Femur (tissue), 1 donor: ENCODE measurements around the gene STPG1.
"Not testable (repeated sequence)": the region's sequence is repeated elsewhere in the genome, so short reads cannot be mapped to it uniquely, and the experiment has no call there.

ENCODE experiments used
- DNase-seq: peaks from one replicate; pipeline ENCODE4 v3.0.0-alpha.2; 2017

STPG1 gene, protein sequence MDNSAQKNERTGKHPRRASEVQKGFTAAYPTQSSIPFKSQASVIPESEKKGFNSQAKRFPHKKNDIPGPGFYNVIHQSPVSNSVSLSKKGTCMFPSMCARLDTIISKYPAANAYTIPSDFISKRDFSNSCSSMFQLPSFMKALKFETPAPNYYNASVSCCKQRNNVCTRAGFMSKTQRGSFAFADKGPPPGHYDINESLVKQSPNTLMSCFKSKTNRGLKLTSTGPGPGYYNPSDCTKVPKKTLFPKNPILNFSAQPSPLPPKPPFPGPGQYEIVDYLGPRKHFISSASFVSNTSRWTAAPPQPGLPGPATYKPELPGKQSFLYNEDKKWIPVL

DNA sequence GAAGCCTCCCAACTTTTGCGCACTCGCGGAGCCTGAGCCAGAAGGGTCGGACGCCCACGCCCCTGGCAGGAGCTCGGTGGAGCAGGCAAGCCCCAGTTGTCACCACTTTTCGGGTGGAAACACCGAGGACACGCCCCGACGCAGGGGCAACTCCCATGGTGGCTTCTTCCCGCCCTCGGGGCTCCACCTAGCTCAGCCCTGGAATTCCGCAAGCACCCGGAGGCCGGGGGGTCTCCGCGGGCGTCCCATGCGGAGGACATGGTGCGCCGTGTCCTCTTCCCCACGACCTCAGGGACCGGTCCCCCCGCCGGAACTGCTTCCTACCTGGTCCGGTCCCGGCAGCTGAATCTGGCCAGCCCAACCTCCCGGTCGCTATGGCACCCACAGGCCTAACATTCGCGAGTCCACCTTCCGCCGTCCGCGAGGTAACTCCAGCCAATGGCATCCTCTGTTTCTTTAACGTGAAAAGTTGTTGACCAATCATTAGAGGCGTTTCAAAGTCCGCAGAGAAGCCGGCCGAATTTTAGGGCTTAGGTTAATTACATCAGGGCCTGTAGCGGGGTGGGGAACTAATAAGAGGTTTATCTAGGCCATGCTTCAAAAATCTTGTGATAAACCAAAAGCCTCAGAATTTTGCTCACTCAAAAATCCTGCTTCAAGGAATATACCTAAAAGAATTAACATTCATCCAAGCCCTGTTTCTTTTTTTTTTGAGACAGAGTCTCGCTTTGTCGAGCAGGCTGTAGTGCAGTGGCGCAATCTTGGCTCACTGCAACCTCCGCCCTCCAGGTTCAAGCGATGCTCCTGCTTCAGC lies at the start of gene STPG1:
STPG1 (minus strand) TSS at position 433 of the 814 bp plus-strand sequence. CDS start 12,394 bp downstream, outside the sequence.
- peak; percentile 85 for DNase-seq

DNA sequence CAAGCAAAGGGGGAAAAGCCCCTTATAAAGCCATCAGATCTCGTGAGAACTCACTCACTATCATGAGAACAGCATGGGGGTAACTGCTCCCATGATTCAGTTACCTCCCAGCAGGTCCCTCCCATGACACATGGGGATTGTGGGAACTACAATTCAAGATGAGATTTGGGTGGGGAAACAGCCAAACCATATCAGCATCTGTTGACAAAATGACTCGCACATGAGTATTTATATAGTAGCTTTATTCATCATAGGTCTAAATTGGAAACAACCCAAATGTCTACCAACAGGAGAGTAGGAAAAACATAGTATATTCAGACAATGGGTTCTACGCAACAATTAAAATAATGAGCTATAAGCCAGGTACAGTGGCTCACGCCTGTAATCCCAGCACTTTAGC lies 48.5 kb upstream of the STPG1 start:
- DNase-seq: not testable (repeated sequence)

DNA sequence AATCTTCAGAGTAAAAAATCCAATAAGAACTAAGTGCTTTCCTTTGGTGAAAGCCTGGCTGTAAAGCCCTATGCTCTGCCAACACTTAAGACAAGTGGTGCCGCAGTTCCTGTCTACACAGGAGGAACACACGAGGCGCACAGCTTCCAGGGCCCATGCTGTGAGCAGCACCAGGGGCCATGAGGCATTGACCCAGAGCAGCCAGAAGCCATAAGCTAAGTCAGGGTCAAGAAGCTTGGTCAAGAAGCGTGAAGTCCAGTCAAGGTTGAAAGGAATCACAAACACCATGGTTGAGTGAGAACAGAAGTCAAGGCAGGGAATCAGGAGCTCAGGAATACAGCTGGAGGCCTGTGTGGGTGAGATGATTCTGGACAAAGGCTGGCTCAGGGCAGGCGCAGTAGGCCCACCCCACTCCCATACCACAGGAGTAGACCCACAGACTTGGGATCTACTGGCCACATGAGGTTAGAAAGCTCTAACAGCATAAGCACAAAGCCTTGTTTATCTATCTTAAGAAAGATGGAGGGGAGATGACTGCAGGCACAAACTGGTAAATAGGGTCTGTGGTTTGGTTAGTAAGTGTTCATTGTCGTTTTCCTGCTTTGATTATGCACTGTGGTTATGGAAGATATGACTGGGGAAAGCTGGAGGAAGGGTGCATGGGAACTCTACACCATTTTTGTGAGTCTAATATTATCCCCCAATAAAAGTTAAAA lies 46.1 kb upstream of the STPG1 start:
- DNase-seq: no peak

DNA sequence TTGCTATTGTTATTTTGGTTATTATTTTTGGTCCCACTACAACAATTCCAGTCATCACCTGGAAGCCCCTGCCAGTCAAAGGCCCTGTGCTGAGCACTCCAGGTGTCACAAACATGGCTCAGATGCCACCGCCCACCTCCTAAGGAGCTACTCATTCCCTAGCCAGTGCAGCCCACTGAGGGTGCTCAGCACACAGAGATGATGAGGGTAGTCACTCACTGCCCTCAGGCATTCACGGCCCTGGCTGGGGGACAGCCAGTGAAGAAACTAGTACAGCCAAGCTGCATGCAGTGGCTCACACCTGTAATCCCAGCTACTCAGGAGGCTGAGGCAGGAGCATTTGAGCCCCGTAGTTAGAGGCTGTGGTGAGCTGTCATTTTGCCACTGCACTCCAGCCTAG lies 44.3 kb upstream of the STPG1 start:
- DNase-seq: no peak

DNA sequence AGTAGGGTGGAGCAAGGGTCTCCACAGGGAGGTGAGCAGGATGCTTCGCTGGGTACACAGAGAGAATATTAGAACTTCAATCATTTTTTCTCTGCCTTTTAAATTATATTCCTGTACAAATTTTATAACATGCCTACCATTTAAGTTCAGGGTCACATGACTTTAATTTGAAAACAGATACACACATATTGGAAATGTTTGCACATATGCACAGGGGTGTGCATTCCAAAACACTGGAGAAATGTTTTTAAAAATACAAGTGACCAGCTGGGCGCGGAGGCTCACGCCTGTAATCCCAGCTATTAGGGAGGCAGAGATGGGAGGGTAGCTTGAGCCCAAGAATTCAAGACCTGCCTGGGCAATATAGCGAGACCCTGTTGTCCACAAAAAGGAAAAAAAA lies 41.7 kb upstream of the STPG1 start:
- DNase-seq: no peak

DNA sequence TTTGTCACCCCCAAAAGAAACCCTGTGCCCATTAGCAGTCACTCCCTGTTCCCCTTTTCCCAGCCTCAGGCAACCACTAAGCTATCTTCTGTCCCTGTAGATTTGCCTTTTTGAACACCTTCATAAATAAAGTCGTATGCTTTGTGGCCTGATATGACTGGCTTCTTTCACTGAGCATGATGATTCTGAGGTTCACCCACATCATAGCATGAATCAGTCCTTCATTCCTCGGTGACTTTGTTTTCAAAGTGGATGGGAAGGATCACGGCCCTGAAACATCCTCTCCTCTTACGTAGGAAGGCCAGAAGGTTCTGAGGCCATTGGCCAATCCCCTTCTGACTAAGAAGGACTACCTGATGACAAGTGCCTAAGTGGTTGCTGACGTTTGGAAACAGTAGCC lies 41.1 kb upstream of the STPG1 start:
- no peak for DNase-seq

DNA sequence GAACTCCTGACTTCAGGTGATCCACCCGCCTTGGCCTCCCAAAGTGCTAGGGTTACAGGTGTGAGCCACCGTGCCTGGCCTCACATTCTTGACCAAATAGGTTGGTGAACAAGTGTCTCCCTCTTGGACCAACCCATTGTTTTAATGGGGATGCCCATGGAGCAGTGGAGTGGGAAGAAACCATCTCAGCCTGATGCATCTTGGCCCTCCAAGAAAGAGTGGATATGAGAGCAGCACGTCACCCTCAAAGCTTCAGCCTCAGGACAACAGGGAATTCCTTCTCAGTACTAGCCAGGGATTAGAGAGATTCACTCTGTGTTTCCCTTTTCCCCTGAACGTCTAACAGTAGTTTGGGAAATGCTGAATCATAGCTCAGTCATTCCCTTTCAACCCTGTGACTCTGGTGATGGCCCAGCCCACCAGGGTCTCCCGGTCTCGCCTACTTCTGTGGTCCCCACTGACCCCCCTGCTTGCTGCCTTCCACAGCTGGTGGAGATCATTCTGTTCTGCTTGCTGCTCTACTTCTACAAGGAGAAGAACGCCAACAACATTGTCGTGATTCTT lies 39.4 kb upstream of the STPG1 start:
- DNase-seq: no peak

DNA sequence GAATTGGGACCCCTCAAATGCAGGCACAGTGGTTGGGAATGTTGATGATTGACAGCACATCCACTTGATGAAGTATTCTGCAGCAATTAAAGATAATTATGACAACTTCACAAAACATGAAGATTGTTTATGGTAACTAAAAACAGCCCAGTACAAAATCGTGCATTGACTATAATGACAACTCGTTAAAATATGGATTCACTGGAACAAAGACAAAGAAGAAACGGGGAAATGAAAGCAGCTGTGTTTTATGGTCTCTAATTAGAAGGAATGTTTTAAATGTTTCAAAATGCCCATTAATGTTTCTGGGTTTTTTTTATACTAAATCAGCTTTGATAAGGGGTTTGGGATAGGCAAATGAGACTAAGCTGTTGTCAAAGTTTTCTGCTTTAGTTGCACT lies 38.2 kb upstream of the STPG1 start:
- DNase-seq: no peak

DNA sequence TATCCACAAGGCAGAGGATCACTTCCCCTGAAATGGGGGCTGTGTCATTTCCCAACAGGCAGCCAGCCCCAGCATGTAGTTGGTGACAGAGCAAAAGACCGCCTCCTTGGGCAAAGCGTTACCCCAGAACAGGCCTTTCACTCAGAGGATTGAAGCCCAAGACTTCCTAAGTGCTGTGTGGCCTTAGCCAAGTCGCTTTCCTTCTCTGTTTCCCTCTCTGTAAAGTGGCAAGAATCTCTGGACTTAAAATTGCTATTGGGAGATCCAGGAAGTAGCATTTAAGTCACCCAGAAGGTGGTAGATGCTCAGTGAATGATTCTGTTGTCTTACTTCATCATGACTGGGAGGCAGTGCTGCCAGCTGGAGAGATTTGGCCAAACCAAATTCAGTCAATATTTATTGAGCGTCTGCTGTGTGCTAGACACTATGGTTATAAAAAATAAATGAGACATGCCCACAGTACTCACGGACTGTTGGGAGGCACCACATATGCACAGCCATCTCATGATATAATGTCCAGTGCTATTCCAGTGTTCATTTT lies 37.3 kb upstream of the STPG1 start:
- no peak for DNase-seq

DNA sequence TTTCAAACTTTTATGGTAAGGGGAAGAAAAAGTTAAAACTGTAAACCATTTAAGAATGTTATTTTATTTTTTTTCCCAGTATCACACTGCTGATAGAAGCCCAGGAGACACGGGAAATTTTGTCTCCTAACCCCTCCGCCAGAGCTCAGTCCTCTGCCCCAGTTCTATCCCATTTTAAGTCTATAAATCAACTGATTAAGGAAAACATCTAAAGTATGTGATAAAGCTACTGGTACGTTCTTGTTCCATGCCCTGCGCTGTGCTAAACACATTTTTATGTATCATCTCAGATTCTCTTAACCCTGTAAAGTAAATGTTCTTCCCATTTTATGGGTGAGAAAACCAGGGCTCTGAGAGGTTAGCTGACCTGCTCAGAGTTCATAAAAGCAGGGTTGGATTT lies 36.7 kb upstream of the STPG1 start:
- DNase-seq: no peak

DNA sequence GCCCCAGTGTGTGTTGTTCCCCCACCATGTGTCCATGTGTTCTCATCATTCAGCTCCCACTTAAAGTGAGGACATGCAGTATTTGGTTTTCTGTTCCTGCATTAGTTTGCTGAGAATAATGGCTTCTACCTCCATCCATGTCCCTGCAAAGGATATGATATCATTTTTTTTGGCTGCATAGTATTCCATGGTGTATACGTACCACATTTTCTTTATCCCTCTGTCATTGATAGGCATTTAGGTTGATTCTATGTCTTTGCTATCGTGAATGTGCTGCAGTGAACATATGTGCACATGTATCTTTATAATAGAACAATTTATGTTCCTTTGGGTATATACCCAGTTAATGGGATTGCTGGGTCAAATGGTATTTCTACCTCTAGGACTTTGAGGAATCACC lies 32.9 kb upstream of the STPG1 start:
- not testable (repeated sequence) for DNase-seq

DNA sequence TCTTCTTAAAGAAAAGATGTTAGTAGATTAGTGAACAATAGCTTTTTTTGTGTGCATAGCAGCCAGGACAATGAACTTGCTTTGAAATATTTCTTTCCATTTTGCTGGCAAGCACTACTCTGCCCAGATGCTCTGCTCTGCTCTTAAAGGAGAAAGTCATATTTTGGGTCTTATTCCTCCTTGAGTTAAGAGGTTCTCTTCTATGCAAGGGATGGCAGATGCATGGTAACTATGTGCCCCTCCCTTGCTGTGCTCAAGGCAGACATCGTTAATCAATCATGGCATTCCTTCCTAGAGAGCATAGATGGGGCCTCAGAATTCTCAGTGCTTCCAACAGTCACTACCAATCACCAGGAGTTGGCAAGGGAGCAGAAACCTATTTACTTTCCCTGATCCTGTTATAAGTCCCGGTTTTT lies 29.7 kb upstream of the STPG1 start:
- DNase-seq: no peak

DNA sequence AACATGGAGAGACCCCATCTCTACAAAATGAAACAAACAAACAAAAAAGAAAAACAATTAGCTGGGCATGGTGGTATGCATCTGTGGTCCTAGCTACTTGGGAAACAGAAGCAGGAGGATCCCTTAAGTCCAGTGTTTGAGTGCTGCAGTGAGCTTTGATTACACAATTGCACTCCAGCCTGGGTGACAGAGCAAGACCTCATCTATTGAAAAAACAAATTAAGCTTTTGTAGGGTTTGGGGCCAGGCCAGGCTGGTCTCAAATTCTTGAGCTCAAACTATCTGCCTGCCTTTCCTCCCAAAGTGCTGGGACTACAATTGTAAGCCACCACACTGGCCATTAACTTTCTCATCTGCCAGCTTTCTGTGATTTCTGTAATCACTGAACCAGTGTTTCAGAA lies 29.2 kb upstream of the STPG1 start:
- no peak for DNase-seq

DNA sequence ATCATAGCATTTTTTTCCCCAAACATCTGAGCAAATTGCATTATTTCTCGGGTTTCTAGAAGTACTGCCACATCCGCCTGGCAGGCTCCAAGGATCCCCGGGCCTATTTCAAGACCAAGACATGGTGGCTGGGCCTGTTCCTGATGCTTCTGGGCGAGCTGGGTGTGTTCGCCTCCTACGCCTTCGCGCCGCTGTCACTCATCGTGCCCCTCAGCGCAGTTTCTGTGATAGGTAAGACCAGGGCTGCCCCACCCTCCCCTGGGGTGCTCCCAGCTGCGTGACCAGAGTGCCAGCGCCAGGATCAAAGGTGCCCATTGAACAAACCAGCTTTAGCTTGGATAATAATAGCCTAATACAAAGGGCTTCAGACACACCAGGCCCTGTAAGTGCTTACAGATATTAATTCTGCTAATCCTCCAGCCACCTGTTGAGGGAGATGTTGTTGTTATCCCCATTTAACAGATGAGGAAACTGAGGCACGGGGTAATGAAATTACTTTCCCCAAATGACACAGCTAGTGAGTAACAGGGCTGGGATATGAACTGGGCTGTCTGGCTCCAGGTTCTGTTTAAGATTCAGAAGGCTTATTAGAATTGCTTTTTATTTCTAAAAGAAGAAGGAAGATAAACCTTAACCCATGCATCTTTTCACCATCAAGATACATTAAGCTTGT lies 28.6 kb upstream of the STPG1 start:
- DNase-seq: no peak

DNA sequence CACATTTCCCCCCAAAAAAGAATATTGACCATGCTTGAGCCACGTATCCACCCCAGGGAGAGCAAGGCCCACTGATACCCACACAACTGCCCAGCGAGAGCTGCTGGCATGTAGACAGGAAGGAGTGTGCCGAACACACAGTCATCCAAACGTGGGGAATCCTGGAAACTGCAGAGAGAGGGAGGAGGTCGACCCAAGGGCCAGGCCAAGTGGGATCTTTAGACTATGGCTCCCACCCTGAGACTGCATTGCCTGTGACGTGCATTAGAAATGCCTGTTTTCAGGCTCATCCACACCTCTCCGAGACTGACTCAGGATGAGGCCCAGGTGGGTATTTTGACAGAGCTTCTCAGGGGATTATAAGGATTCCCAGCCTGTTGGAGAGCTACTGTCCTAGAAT lies 27.9 kb upstream of the STPG1 start:
- no peak for DNase-seq

DNA sequence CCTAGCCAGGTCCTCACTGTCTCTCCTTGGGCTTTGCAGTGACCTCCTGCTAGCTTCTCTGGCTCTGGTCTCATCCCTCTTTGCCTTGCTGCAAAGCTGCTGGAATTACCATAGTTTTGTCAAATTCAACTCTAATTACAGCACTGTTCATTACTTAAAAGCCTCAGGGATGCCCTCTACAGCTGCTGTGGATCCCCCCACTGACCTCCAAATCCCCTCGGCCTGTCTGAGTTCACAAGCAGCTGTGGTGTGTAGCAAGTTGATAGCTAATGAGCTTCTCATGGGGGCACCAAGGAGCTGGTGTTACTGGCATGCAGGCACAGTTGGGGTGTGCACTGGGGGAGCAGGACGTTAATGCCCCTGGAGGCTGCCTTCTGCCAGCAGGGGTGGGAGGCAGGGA lies 26.9 kb upstream of the STPG1 start:
- no peak for DNase-seq

DNA sequence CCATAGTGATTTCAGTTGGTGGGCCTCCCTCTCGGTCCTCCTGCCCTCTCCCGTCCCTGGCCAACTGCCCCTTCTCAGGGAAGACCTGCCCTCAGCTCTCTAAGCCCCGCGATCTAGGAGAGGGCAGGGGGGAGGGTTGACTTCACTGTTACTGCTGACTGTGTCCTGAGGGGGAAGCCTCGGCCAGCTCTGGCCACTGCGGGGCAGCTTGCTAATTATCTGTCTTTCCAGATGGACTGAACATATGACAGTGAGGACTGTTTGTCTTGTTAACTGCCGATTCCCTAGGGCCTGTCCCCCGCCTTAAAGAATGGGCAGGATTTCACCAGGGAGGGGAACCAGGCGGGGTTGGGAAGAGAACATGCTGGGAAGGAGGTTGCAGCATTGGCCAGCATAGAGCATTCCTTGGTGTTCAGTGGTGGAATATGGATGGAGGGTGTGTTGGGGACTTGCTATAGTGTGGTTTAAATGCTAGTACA lies 24.9 kb upstream of the STPG1 start:
- peak; percentile 51 for DNase-seq

DNA sequence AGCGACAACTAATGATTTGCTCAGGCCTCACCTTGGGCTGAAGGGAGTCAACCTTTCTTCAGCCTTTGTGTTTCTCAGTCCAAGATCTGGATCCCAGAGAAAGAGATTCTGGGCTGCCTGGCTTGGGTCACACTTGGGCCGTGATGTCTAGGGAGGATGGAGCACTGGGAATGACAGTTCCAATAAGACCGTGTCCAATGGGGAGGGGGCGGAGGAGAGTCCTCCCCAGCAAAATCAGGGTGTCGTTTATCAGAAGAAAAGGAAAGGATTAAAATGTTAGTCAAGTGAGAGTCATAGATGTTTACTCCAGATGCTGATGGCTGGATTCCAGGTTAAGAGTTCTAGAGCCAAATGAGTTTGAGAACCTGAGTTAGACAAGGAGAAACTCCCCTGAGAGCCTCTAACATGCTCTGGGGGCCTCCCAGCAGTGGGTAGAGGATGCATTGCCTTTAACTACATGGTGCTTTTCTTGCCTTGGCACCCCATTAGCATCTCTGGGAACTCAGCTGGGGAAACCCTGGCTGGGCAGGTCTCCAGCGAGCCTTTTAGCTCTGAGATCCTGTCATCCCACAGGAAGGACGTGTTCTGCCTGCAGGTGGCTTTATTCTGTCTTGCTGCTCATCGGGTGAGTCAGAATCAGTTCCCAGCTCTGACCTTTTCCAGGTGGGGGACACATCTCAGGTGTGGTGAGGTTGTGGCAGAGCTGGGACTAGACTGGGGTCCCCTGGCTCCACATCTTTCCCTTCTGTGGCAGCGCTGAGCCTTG lies 24.2 kb upstream of the STPG1 start:
- DNase-seq: no peak

DNA sequence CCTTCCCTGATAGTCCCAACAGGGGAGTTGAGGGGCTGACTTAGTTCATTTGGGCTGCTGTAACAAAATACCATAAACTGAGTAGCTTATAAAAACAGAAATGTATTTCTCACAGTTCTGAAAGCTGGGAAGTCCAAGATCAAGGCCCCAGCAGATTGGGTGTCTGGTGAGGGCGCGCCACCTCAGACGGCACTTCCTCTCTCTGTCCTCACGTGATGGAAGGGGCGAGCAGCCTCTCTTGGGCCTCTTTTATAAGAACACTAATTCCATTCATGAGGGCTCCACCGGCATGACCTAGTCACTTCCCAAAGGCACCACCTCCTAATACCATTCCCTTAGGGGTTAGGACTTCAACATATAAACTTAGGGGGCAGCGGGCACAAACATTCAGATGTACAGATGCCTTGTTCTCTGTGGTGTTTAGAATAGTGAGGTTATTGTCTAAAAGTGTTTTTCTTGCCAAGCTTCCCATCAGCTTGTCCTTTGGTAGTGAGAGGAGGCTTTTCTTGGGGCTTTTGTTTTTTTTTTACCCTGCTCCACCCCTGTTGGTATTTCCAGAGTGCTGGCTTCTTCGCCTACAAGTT lies 22.3 kb upstream of the STPG1 start:
- DNase-seq: no peak

DNA sequence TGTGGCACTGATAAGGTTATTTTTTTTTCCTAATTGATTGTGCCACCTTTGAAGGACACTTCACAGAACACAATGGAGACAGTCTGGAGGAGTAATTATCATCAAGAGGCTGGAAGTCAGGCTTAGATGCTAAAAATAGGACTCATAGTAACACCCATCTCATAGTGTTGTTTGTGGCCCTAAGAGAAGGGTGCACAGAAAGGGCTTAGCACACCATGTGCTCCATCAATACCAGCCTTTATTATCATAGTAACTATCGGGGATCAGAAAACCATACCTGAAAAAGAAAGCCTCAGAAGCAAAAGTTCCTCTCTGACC lies 13.9 kb upstream of the STPG1 start:
- DNase-seq: no peak
